ENCODE data around the gene GNAI2.

GRCh38 chr3:50195501-50196252, 40.3 kb upstream of the GNAI2 start:
- no peak for TF ChIP-seq TEAD4 (IDR thresholded peaks at IDR 0.05; ENCODE audit: borderline replicate concordance, insufficient read depth)
- TF ChIP-seq CTCF (IDR thresholded peaks at IDR 0.05) = no peak
- TF ChIP-seq REST (IDR thresholded peaks at IDR 0.05; ENCODE audit: low read depth, low read length) = no peak
- no peak for TF ChIP-seq EZH2phosphoT487 (IDR thresholded peaks at IDR 0.05; ENCODE audit: borderline replicate concordance, low read depth)
- no peak for TF ChIP-seq FOXM1 (IDR thresholded peaks at IDR 0.05; ENCODE audit: low read depth)
- no peak for TF ChIP-seq TAF1 (IDR thresholded peaks at IDR 0.05; ENCODE audit: borderline replicate concordance, low read depth, low read length)
- no peak for TF ChIP-seq MEF2A (IDR thresholded peaks at IDR 0.05; ENCODE audit: borderline replicate concordance, low read depth)
- no peak for TF ChIP-seq CHD2 (IDR thresholded peaks at IDR 0.05; ENCODE audit: low read length, partially characterized antibody)
- no peak for TF ChIP-seq FOSL2 (IDR thresholded peaks at IDR 0.05; ENCODE audit: borderline replicate concordance, low read depth)
- no peak for TF ChIP-seq EP300 (IDR thresholded peaks at IDR 0.05; ENCODE audit: borderline replicate concordance in 1 of 2, low read depth in 1 of 2, low read length in 1 of 2)
- no peak for TF ChIP-seq USF2 (IDR thresholded peaks at IDR 0.05; ENCODE audit: borderline replicate concordance, low read depth, low read length)
- TF ChIP-seq NRF1 (IDR thresholded peaks at IDR 0.05; ENCODE audit: low read depth, low read length) = no peak
- no peak for TF ChIP-seq PBX3 (IDR thresholded peaks at IDR 0.05)
- TF ChIP-seq POLR2AphosphoS5 (IDR thresholded peaks at IDR 0.05; ENCODE audit: low read depth, low read length) = no peak
